ENCODE results near the gene PPP1R17. TPM values are rescaled to one million over a fixed set of nuclear protein-coding genes. Genes with fewer than 3 reads are reported as not detected.

Gene PPP1R17
- total and polyA plus RNA-seq, 8 donors, result not detected

- intact Hi-C loops (cut with DNase I), result no loop called here
- Histone ChIP-seq H3K9me3 (no peaks in the 10 kb centered on the region), H3K36me3 (no peaks in the 10 kb centered on the region), H3K27ac (no peak overlapping the region), H3K4me3 (no peak overlapping the region), H3K4me1 (no peaks in the 10 kb centered on the region), H3K27me3 (no peaks in the 10 kb centered on the region)
- no peak for TF ChIP-seq CTCF (IDR thresholded peaks at IDR 0.05)
- 71 to 73% methylated on average over 6 of the region's 6 CpGs for whole genome bisulfite sequencing, 2 donors
- FAIRE-seq (no peak), DNase-seq (no peak), ATAC-seq (no peak)
These were observed 9.0 kb downstream of the PPP1R17 start for GRCh38 chr7:31695859-31696614.

GRCh38 chr7:31699050-31699449, 12.0 kb downstream of the PPP1R17 start:
- TF ChIP-seq CTCF (IDR thresholded peaks at IDR 0.05), result no peak
- no peak overlapping the region for H3K4me3 ChIP-seq
- 67 to 73% methylated on average over 2 of the region's 2 CpGs for WGBS, 2 donors
- no peaks in the 10 kb centered on the region for H3K4me1 ChIP-seq
- no peak for ATAC-seq
- no peaks in the 10 kb centered on the region for H3K9me3 ChIP-seq
- no peak overlapping the region for H3K27ac ChIP-seq
- intact Hi-C loops (cut with DNase I), result no loop called here
- no peak for FAIRE-seq
- no peak for DNase-seq
- H3K36me3 ChIP-seq, result no peaks in the 10 kb centered on the region
- no peaks in the 10 kb centered on the region for H3K27me3 ChIP-seq

- intact Hi-C loops (cut with DNase I), result no loop called here
- ATAC-seq (no peak), DNase-seq (no peak), FAIRE-seq (no peak)
- 82 to 86% methylated on average over 3 of the region's 3 CpGs for WGBS, 2 donors
- Histone ChIP-seq H3K27ac (no peak overlapping the region), H3K4me3 (no peak overlapping the region), H3K27me3 (no peaks in the 10 kb centered on the region), H3K9me3 (no peaks in the 10 kb centered on the region), H3K4me1 (no peaks in the 10 kb centered on the region), H3K36me3 (no peaks in the 10 kb centered on the region)
- no peak for TF ChIP-seq CTCF (IDR thresholded peaks at IDR 0.05)
These were observed 15.3 kb downstream of the PPP1R17 start for GRCh38 chr7:31702354-31702753.

- Histone ChIP-seq H3K9me3 (no peaks in the 10 kb centered on the region), H3K36me3 (no peaks in the 10 kb centered on the region), H3K4me1 (no peaks in the 10 kb centered on the region), H3K27me3 (no peaks in the 10 kb centered on the region), H3K27ac (no peak overlapping the region), H3K4me3 (no peak overlapping the region)
- 83 to 91% methylated on average over 3 of the region's 3 CpGs for WGBS, 2 donors
- intact Hi-C loops (cut with DNase I), result no loop called here
- TF ChIP-seq CTCF (IDR thresholded peaks at IDR 0.05), result no peak
- FAIRE-seq (no peak), ATAC-seq (no peak), DNase-seq (no peak)
These were observed 18.4 kb downstream of the PPP1R17 start for GRCh38 chr7:31705377-31705776.

- intact Hi-C loops (cut with DNase I), result no loop called here
- Histone ChIP-seq H3K36me3 (no peaks in the 10 kb centered on the region), H3K9me3 (no peaks in the 10 kb centered on the region), H3K4me3 (no peak overlapping the region), H3K27ac (no peak overlapping the region), H3K4me1 (no peaks in the 10 kb centered on the region), H3K27me3 (no peaks in the 10 kb centered on the region)
- ATAC-seq, result no peak
- FAIRE-seq, result no peak
- no peak for TF ChIP-seq CTCF (IDR thresholded peaks at IDR 0.05)
- DNase-seq, result no peak
- 27 to 37% methylated on average over 5 of the region's 5 CpGs for WGBS, 2 donors
These were observed 20.1 kb downstream of the PPP1R17 start for GRCh38 chr7:31707089-31707488.

Measured in pancreas (tissue), 10 donors.